DND-41 (cell line): Measurements from ENCODE around the gene CYBB.

ENCODE experiments used
- ATAC-seq: fragments of 200-7000 bp; cut with Tn5 transposase; 3 replicates; pipeline ENCODE4 v1.9.1; 2021; ENCODE audit warnings: low read depth; ENCODE audit not compliant: insufficient read depth
- DNase-seq: peaks from one replicate; pipeline ENCODE4 v3.0.0-alpha.2; 2020
- H2AFZ ChIP-seq: 2 replicates; pipeline ENCODE4 v1.6.0; 2012; ENCODE audit warnings: low read depth, low read length
- H3K27ac ChIP-seq: 2 replicates; pipeline ENCODE4 v1.5.1; 2012; ENCODE audit warnings: low read length, inconsistent platforms
- H3K27me3 ChIP-seq: fragments of 200-600 bp; sonication (generic); 2 replicates; pipeline ENCODE4 v1.6.0; 2012; ENCODE audit warnings: low read length, mild to moderate bottlenecking, inconsistent platforms; ENCODE audit not compliant: insufficient read depth, poor library complexity
- H3K36me3 ChIP-seq: 2 replicates; pipeline ENCODE4 v1.5.1; 2012; ENCODE audit warnings: low read length, inconsistent platforms; ENCODE audit not compliant: insufficient read depth
- H3K4me1 ChIP-seq: 2 replicates; pipeline ENCODE4 v1.5.1; 2012; ENCODE audit warnings: mild to moderate bottlenecking, low read length; ENCODE audit not compliant: insufficient read depth
- H3K4me2 ChIP-seq: 2 replicates; pipeline ENCODE4 v1.6.0; 2012; ENCODE audit warnings: mild to moderate bottlenecking, moderate library complexity, low read length, inconsistent platforms; ENCODE audit not compliant: insufficient read depth
- H3K4me3 ChIP-seq, 2 experiments: fragments of 200-600 bp in 1 of 2; shearing (Covaris generic) in 1 of 2; 2 replicates each; pipeline ENCODE4 v1.5.1; 2012 to 2016; ENCODE audit warnings: inconsistent platforms in 2 of 2, low read length in 2 of 2, mild to moderate bottlenecking in 2 of 2, low read depth in 1 of 2, moderate library complexity in 1 of 2
- H3K79me2 ChIP-seq: 2 replicates; pipeline ENCODE4 v1.6.0; 2012; ENCODE audit warnings: low read length, inconsistent platforms; ENCODE audit not compliant: insufficient read depth
- H3K9ac ChIP-seq: 2 replicates; pipeline ENCODE4 v1.6.0; 2012; ENCODE audit warnings: low read depth, mild to moderate bottlenecking, inconsistent platforms, low read length, moderate library complexity
- H3K9me3 ChIP-seq: 2 replicates; pipeline ENCODE4 v1.5.1; 2012; ENCODE audit warnings: low read length, moderate library complexity, mild to moderate bottlenecking, inconsistent platforms; ENCODE audit not compliant: insufficient read depth, severe bottlenecking
- H4K20me1 ChIP-seq: 2 replicates; pipeline ENCODE4 v1.6.0; 2012; ENCODE audit warnings: low read length; ENCODE audit not compliant: insufficient read depth
- CTCF ChIP-seq: IDR thresholded peaks from 2 replicates; pipeline ENCODE4 v1.5.1; 2012; ENCODE audit warnings: borderline replicate concordance, low read length, moderate library complexity, mild to moderate bottlenecking; ENCODE audit not compliant: poor library complexity, severe bottlenecking; ENCODE audit errors: extremely low read depth
- EZH2 ChIP-seq: IDR thresholded peaks from 3 replicates; pipeline ENCODE4 v1.6.1; 2012; ENCODE audit warnings: borderline replicate concordance, low read depth, mild to moderate bottlenecking, moderate library complexity, low read length, inconsistent platforms; ENCODE audit not compliant: severe bottlenecking

CYBB gene

GRCh38 chrX:37781081-37781480 is 1.2 kb downstream of the CYBB start:
- no peaks in the 10 kb centered on the region for H3K27me3 ChIP-seq
- no peak overlapping the region for H2AFZ ChIP-seq
- H3K4me1 ChIP-seq, result peaks cover 43% of the 10 kb centered on the region
- H3K36me3 ChIP-seq, result no peaks in the 10 kb centered on the region
- ATAC-seq, result no peak
- no peaks in the 10 kb centered on the region for H3K9me3 ChIP-seq
- no peaks in the 10 kb centered on the region for H3K79me2 ChIP-seq
- no peak overlapping the region for H3K4me2 ChIP-seq
- H3K27ac ChIP-seq, result no peak overlapping the region
- H3K9ac ChIP-seq, result no peak overlapping the region
- no peaks in the 10 kb centered on the region for H4K20me1 ChIP-seq
- TF ChIP-seq CTCF (no peak), EZH2 (no peak)
- no peak overlapping the region for H3K4me3 ChIP-seq
- DNase-seq, result no peak

- DNase-seq (no peak), ATAC-seq (no peak)
- TF ChIP-seq CTCF (no peak), EZH2 (no peak)
- Histone ChIP-seq H3K36me3 (no peaks in the 10 kb centered on the region), H4K20me1 (no peaks in the 10 kb centered on the region), H3K9ac (no peak overlapping the region), H3K9me3 (no peaks in the 10 kb centered on the region), H3K79me2 (no peaks in the 10 kb centered on the region), H2AFZ (no peak overlapping the region), H3K4me1 (peaks cover 43% of the 10 kb centered on the region), H3K4me2 (no peak overlapping the region), H3K27me3 (no peaks in the 10 kb centered on the region), H3K27ac (no peak overlapping the region), H3K4me3 (no peak overlapping the region)
Measured at GRCh38 chrX:37781814-37782213, 2.0 kb downstream of the CYBB start.

GRCh38 chrX:37782359-37782758 is 2.5 kb downstream of the CYBB start:
- H2AFZ ChIP-seq, result no peak overlapping the region
- H3K4me1 ChIP-seq, result peaks cover 43% of the 10 kb centered on the region
- DNase-seq (no peak), ATAC-seq (no peak)
- TF ChIP-seq CTCF, result no peak
- TF ChIP-seq EZH2, result no peak
- H3K36me3 ChIP-seq, result no peaks in the 10 kb centered on the region
- no peaks in the 10 kb centered on the region for H3K9me3 ChIP-seq
- H4K20me1 ChIP-seq, result no peaks in the 10 kb centered on the region
- no peaks in the 10 kb centered on the region for H3K79me2 ChIP-seq
- H3K4me2 ChIP-seq, result no peak overlapping the region
- H3K27me3 ChIP-seq, result no peaks in the 10 kb centered on the region
- no peak overlapping the region for H3K9ac ChIP-seq
- H3K4me3 ChIP-seq, result no peak overlapping the region
- no peak overlapping the region for H3K27ac ChIP-seq

- Histone ChIP-seq H3K27me3 (no peaks in the 10 kb centered on the region), H3K27ac (no peak overlapping the region), H3K4me3 (no peak overlapping the region), H3K4me1 (peaks cover 43% of the 10 kb centered on the region), H2AFZ (no peak overlapping the region), H4K20me1 (no peaks in the 10 kb centered on the region), H3K9me3 (no peaks in the 10 kb centered on the region), H3K36me3 (no peaks in the 10 kb centered on the region), H3K4me2 (no peak overlapping the region), H3K79me2 (no peaks in the 10 kb centered on the region), H3K9ac (no peak overlapping the region)
- ATAC-seq (no peak), DNase-seq (no peak)
- no peak for TF ChIP-seq EZH2
- no peak for TF ChIP-seq CTCF
Measured at GRCh38 chrX:37783305-37783704, 3.4 kb downstream of the CYBB start.
